ENCODE measurements around the gene REL. TPM values are rescaled to one million over a fixed set of nuclear protein-coding genes. Genes with fewer than 3 reads are reported as not detected.
"Not testable (repeated sequence)": the region's sequence is repeated elsewhere in the genome, so short reads cannot be mapped to it uniquely, and the experiment has no call there.

The REL gene
- total RNA-seq, 1 experiment from 2014 or later: 10.2 TPM

DNA sequence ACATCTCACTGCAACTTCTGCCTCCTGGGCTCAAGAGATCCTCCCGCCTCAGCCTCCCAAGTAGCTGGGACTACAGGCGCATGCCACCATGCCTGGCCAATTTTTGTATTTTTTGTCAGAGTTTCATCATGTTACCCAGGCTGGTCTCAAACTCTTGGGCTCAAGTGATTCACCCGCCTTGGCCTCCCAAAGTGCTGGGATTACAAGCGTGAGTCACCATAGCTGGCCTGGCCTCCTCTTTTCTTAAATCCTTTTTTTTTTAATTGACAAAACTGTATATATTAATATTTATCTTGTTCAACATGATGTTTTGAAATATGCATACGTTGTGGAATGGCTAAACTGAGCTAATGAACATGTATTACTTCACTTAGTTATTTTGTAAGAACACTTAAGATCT is 50.7 kb downstream of the REL start:
- H3K4me2 ChIP-seq (ENCODE audit: low read length); ATAC-seq; H3K4me1 ChIP-seq (ENCODE audit: control insufficient read depth in 1 of 2, insufficient read depth in 2 of 2, low read length in 2 of 2); H3K36me3 ChIP-seq (ENCODE audit: control insufficient read depth in 1 of 2, insufficient read depth in 2 of 2, low read length in 2 of 2); RAD21 ChIA-PET (ENCODE audit: low non-redundant PET in 1 of 2, low total read pairs in 2 of 2, uncharacterized antibody in 2 of 2, unreplicated experiment in 2 of 2); H3K27me3 ChIP-seq (ENCODE audit: insufficient read depth, low read length); H3K79me2 ChIP-seq (ENCODE audit: insufficient read depth, low read length); intact Hi-C loops (cut with micrococcal nuclease); H3K9me3 ChIP-seq (ENCODE audit: control insufficient read depth in 1 of 2, insufficient read depth in 1 of 2, low read depth in 1 of 2, low read length in 2 of 2); H3K4me3 ChIP-seq (replicated peaks in 1 of 2; ENCODE audit: low read depth in 1 of 2, low read length in 2 of 2); DNase-seq (ENCODE audit: low read depth, low spot score); H2AFZ ChIP-seq (ENCODE audit: low read depth, low read length, poor library complexity, severe bottlenecking); H3K9me2 ChIP-seq (ENCODE audit: insufficient read depth); H4K20me1 ChIP-seq (ENCODE audit: insufficient read depth); POLR2A ChIA-PET; BruUV-seq (replicated peaks); H3K27ac ChIP-seq (ENCODE audit: low read depth, low read length); H3K9ac ChIP-seq (ENCODE audit: low read length); CTCF ChIA-PET: not testable (repeated sequence)

DNA sequence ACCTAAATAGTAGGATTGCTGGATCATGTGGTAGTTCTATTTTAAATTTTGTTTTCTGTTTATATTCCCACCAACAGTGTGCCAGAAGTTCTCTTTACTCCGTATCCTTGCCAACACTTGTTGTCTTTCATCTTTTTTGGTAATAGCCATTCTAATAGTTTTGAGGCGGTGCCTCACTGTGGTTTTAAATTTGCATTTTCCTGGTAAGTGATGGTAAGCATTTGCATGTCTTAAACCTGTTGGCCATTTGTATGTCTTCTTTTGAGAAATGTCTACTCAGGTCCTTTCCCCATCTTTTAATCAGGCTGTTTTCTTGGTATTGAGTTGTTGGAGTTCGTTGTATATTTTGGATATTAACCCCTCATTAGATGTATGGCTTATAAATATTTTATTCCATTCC is 51.6 kb downstream of the REL start:
- no peaks in the 10 kb centered on the region for H3K9me2 ChIP-seq (ENCODE audit: insufficient read depth)
- no peak overlapping the region for H3K9ac ChIP-seq (ENCODE audit: low read length)
- BruUV-seq (replicated peaks): no TSS peak
- H3K36me3 ChIP-seq (ENCODE audit: control insufficient read depth in 1 of 2, insufficient read depth in 2 of 2, low read length in 2 of 2): no peaks in the 10 kb centered on the region
- ChIA-PET CTCF (no interaction called here), POLR2A (no interaction called here), RAD21 (ENCODE audit: low non-redundant PET in 1 of 2, low total read pairs in 2 of 2, uncharacterized antibody in 2 of 2, unreplicated experiment in 2 of 2) (no interaction called here)
- H3K4me3 ChIP-seq (replicated peaks in 1 of 2; ENCODE audit: low read depth in 1 of 2, low read length in 2 of 2): no peak overlapping the region
- no peak overlapping the region for H3K4me2 ChIP-seq (ENCODE audit: low read length)
- H3K9me3 ChIP-seq (ENCODE audit: control insufficient read depth in 1 of 2, insufficient read depth in 1 of 2, low read depth in 1 of 2, low read length in 2 of 2): no peaks in the 10 kb centered on the region
- no peaks in the 10 kb centered on the region for H3K4me1 ChIP-seq (ENCODE audit: control insufficient read depth in 1 of 2, insufficient read depth in 2 of 2, low read length in 2 of 2)
- TF ChIP-seq, protein P1, sequence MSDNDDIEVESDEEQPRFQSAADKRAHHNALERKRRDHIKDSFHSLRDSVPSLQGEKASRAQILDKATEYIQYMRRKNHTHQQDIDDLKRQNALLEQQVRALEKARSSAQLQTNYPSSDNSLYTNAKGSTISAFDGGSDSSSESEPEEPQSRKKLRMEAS (IDR thresholded peaks at IDR 0.05): no peak
- TF ChIP-seq POLR2AphosphoS5 (IDR thresholded peaks at IDR 0.05; ENCODE audit: low read depth, low read length): no peak
- no peak for TF ChIP-seq EZH2phosphoT487 (IDR thresholded peaks at IDR 0.05; ENCODE audit: borderline replicate concordance)
- TF ChIP-seq SIN3A (IDR thresholded peaks at IDR 0.05; ENCODE audit: low read depth): no peak
- no peak for TF ChIP-seq SP1 (IDR thresholded peaks at IDR 0.05; ENCODE audit: low read depth)
- no peak for TF ChIP-seq RAD21 (IDR thresholded peaks at IDR 0.05; ENCODE audit: low read depth)
- no peak for TF ChIP-seq TCF7L2 (IDR thresholded peaks at IDR 0.05; ENCODE audit: borderline replicate concordance, extremely low read depth, insufficient read depth, insufficient read length)
- no peak for TF ChIP-seq YY1 (IDR thresholded peaks at IDR 0.05; ENCODE audit: extremely low read depth, insufficient replicate concordance, low read depth, low read length)
- no peak for TF ChIP-seq SRF (IDR thresholded peaks at IDR 0.05; ENCODE audit: low read depth)
- TF ChIP-seq JUND (IDR thresholded peaks at IDR 0.05): no peak
- no peak for TF ChIP-seq POLR2A (IDR thresholded peaks at IDR 0.05; ENCODE audit: borderline replicate concordance, extremely low read depth, insufficient read depth, insufficient read length)
- no peak for TF ChIP-seq ZNF274 (IDR thresholded peaks at IDR 0.05; ENCODE audit: low read depth, low read length)
- no peak for TF ChIP-seq ELF1 (IDR thresholded peaks at IDR 0.05; ENCODE audit: borderline replicate concordance, low read depth)
- TF ChIP-seq EZH2 (IDR thresholded peaks at IDR 0.05): no peak
- TF ChIP-seq ZFX (IDR thresholded peaks at IDR 0.05): no peak
- no peaks in the 10 kb centered on the region for H3K79me2 ChIP-seq (ENCODE audit: insufficient read depth, low read length)
- H3K27ac ChIP-seq (ENCODE audit: low read depth, low read length): no peak overlapping the region
- no peak overlapping the region for H2AFZ ChIP-seq (ENCODE audit: low read depth, low read length, poor library complexity, severe bottlenecking)
- DNase-seq (ENCODE audit: low read depth, low spot score) (no peak), ATAC-seq (no peak)
- intact Hi-C loops (cut with micrococcal nuclease): no loop called here
- H4K20me1 ChIP-seq (ENCODE audit: insufficient read depth): no peaks in the 10 kb centered on the region
- H3K27me3 ChIP-seq (ENCODE audit: insufficient read depth, low read length): no peaks in the 10 kb centered on the region
